Activated naive CD8-positive, alpha-beta T cell treated with anti-CD3 and anti-CD28 coated beads for 36 hours (primary cell): ENCODE measurements around the gene CACNG7. TPM values are rescaled to one million over a fixed set of nuclear protein-coding genes. Genes with fewer than 3 reads are reported as not detected.

Experiments used
- DNase-seq: peaks from one replicate; pipeline ENCODE4 v3.0.0; 2021
- H3K27ac Mint-ChIP-seq: one replicate; pipeline ENCODE4 v1.8.0; 2022; ENCODE audit warnings: mild to moderate bottlenecking, moderate library complexity, mixed read lengths
- H3K27me3 Mint-ChIP-seq: one replicate; pipeline ENCODE4 v1.8.0; 2022; ENCODE audit warnings: mild to moderate bottlenecking, mixed read lengths
- H3K36me3 Mint-ChIP-seq: one replicate; pipeline ENCODE4 v1.8.0; 2021; ENCODE audit warnings: mild to moderate bottlenecking, mixed read lengths
- H3K4me1 Mint-ChIP-seq: one replicate; pipeline ENCODE4 v1.8.0; 2021; ENCODE audit warnings: mixed read lengths
- H3K4me3 Mint-ChIP-seq: one replicate; pipeline ENCODE4 v1.8.0; 2022; ENCODE audit warnings: mild to moderate bottlenecking, moderate library complexity, mixed read lengths
- H3K9me3 Mint-ChIP-seq: one replicate; pipeline ENCODE4 v1.8.0; 2022; ENCODE audit warnings: mixed read lengths
- total RNA-seq, 2 experiments: library from RNA; stranded (reverse); gene quantifications; one replicate each; pipeline ENCODE4 v1.2.3, GENCODE V29; 2021

CACNG7 gene
- total RNA-seq, 2 experiments from 2014 or later = not detected

DNA sequence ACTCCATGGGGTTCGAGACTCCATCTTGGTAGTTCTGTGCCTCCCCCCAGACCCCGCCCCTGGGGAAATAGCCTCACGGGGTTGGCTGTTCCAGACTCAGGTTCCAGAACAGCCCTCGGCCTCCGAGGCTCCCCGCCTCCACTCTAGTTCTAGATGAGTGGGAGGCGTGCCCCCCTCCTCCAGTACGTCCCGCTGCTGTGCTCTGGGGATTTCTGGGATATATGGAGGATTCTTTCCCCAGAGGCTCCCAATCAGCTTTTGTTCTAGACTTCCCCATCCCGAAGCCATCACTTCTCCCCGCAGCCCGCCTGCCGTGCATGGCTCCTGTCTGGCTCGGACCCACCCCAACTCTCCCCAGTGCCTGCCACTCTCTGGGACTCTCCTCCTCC is 1.9 kb upstream of the CACNG7 start:
- Mint-ChIP-seq H3K4me3 (no peak overlapping the region), H3K27me3 (peaks cover 90% of the 10 kb centered on the region), H3K4me1 (peaks cover 16% of the 10 kb centered on the region), H3K36me3 (no peaks in the 10 kb centered on the region), H3K9me3 (no peaks in the 10 kb centered on the region), H3K27ac (no peak overlapping the region)
- DNase-seq = no peak

GRCh38 chr19:53907690-53908089 is 1.4 kb upstream of the CACNG7 start:
- peaks cover 90% of the 10 kb centered on the region for H3K27me3 Mint-ChIP-seq
- H3K36me3 Mint-ChIP-seq = no peaks in the 10 kb centered on the region
- no peaks in the 10 kb centered on the region for H3K9me3 Mint-ChIP-seq
- peaks cover 16% of the 10 kb centered on the region for H3K4me1 Mint-ChIP-seq
- no peak overlapping the region for H3K27ac Mint-ChIP-seq
- no peak for DNase-seq
- H3K4me3 Mint-ChIP-seq = peak overlapping the region; percentile 9

- Mint-ChIP-seq H3K4me3 (no peak overlapping the region), H3K36me3 (no peaks in the 10 kb centered on the region), H3K27ac (no peak overlapping the region)
Observed at GRCh38 chr19:53908106-53908934, 758 bp upstream of the CACNG7 start.

DNA sequence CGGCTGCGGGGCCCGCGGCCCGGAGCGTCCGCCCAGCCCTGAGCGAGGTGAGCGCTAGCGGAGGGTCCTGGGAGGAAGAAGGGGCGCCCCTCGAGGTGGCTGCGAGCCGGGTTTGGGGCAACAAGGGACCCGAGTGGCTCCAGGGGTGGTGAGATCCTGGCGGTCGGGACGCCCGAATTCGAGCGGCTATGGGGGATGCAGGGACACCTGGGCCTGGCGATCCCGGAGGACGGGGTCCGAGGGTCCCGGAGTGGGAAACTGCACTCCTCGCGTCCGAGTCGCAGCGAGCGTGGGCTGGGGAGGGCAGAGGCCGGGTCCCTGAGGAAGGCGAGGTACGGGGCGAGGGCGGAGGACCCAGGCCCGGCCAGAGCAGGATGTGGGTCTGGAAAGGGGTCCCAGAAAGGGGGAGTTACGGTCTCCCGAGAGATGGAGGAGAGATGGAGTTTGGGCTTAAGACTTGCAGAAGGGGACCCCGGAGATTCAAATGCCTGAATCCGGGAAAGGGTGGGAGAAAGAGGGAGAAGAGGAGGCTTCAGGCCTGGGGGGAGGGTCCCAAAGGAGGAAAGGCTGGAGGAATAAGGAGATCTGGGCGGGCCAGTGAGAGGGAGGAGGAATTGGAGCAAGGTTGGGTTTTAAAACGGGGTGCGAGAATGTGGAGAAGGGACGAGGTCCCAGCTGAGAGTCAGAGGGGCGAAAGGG is 542 bp downstream of the CACNG7 start:
- DNase-seq = no peak
- Mint-ChIP-seq H3K27me3 (peaks cover 92% of the 10 kb centered on the region), H3K27ac (no peak overlapping the region), H3K36me3 (no peaks in the 10 kb centered on the region), H3K4me3 (no peak overlapping the region), H3K9me3 (no peaks in the 10 kb centered on the region), H3K4me1 (peaks cover 16% of the 10 kb centered on the region)

More at GRCh38 chr19:53908106-53908934, 758 bp upstream of the CACNG7 start:
- Mint-ChIP-seq H3K9me3 (no peaks in the 10 kb centered on the region), H3K4me1 (peaks cover 16% of the 10 kb centered on the region), H3K27me3 (peaks cover 90% of the 10 kb centered on the region)
- DNase-seq = peak; percentile 67

DNA sequence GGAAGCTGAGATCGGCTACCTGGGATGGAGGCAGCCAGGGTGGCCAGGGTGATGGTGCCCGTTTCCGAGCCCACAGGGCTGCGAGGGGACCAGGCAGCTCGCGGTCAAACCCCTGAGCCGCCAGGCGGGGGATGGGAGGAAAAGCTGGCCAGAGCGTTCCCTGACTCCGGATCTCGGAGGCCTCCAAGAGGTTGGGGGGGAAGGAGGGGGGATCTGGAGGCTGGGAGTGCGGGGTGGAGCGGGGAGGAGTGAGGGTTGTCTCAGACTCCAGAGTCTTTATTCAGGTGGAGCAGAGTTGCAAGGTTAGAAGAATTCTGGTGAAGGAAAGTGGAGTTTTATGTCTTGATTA is 1.1 kb downstream of the CACNG7 start:
- H3K27ac Mint-ChIP-seq = no peak overlapping the region
- peaks cover 16% of the 10 kb centered on the region for H3K4me1 Mint-ChIP-seq
- no peaks in the 10 kb centered on the region for H3K9me3 Mint-ChIP-seq
- no peak for DNase-seq
- H3K36me3 Mint-ChIP-seq = no peaks in the 10 kb centered on the region
- peaks cover 92% of the 10 kb centered on the region for H3K27me3 Mint-ChIP-seq
- H3K4me3 Mint-ChIP-seq = no peak overlapping the region

- Mint-ChIP-seq H3K27me3 (peaks cover 81% of the 10 kb centered on the region), H3K4me3 (no peak overlapping the region), H3K4me1 (peaks cover 9% of the 10 kb centered on the region), H3K36me3 (no peaks in the 10 kb centered on the region), H3K27ac (no peak overlapping the region), H3K9me3 (no peaks in the 10 kb centered on the region)
- no peak for DNase-seq
Observed at GRCh38 chr19:53912653-53913052, 3.6 kb downstream of the CACNG7 start.

DNA sequence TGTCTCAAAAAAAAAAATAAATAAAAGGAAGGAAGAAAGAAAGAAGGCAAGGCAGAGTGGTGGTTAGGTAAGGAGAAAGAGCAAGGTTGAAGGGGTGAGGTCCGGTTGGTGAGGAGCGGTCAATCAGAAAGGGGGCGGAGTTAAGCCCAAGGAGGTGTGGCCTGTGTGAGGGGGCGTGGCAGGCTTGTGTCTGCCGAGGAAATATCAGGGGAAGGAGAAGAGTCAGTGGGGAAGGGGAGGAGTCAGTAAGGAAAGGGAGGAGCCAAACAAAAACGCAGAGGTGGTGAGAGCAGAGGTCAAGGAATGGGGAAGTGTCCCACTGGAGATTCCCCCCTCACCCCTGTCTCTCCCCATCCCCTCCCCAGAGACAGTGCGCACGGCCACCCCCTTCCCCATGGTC is 5.9 kb downstream of the CACNG7 start:
- Mint-ChIP-seq H3K27me3 (peaks cover 64% of the 10 kb centered on the region), H3K27ac (no peak overlapping the region), H3K4me3 (no peak overlapping the region), H3K9me3 (no peaks in the 10 kb centered on the region), H3K36me3 (no peaks in the 10 kb centered on the region), H3K4me1 (no peaks in the 10 kb centered on the region)
- DNase-seq = no peak

GRCh38 chr19:53916004-53916403 is 6.9 kb downstream of the CACNG7 start:
- no peak for DNase-seq
- H3K27ac Mint-ChIP-seq = no peak overlapping the region
- no peaks in the 10 kb centered on the region for H3K36me3 Mint-ChIP-seq
- H3K27me3 Mint-ChIP-seq = peaks cover 54% of the 10 kb centered on the region
- no peaks in the 10 kb centered on the region for H3K4me1 Mint-ChIP-seq
- no peak overlapping the region for H3K4me3 Mint-ChIP-seq
- H3K9me3 Mint-ChIP-seq = no peaks in the 10 kb centered on the region

DNA sequence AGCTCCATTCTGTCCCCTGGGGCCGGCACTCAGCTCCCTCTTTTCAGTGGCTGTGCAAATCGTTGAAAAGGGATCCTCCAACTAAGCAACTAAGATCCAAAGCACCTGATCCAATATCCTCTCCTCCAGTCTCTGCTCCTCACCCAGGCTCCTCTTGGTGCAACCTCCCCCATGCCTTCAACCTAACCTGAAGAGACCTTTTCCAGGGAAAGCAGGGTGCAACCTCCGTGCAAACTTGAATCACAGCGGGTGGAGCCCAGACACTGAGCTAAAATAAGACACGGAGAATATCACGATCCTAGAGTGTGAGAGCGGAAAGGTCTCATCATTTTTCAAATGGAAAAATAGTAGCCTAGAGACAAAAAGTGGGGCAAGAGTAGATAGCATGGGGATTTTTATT is 8.3 kb downstream of the CACNG7 start:
- H3K27me3 Mint-ChIP-seq = peaks cover 40% of the 10 kb centered on the region
- no peaks in the 10 kb centered on the region for H3K36me3 Mint-ChIP-seq
- no peaks in the 10 kb centered on the region for H3K9me3 Mint-ChIP-seq
- no peaks in the 10 kb centered on the region for H3K4me1 Mint-ChIP-seq
- H3K27ac Mint-ChIP-seq = no peak overlapping the region
- no peak for DNase-seq
- H3K4me3 Mint-ChIP-seq = no peak overlapping the region

- no peaks in the 10 kb centered on the region for H3K36me3 Mint-ChIP-seq
- DNase-seq = no peak
- peaks cover 5% of the 10 kb centered on the region for H3K9me3 Mint-ChIP-seq
- H3K4me3 Mint-ChIP-seq = no peak overlapping the region
- H3K4me1 Mint-ChIP-seq = no peaks in the 10 kb centered on the region
- peaks cover 3% of the 10 kb centered on the region for H3K27me3 Mint-ChIP-seq
- H3K27ac Mint-ChIP-seq = no peak overlapping the region
Observed at GRCh38 chr19:53927739-53928138, 18.7 kb downstream of the CACNG7 start.

DNA sequence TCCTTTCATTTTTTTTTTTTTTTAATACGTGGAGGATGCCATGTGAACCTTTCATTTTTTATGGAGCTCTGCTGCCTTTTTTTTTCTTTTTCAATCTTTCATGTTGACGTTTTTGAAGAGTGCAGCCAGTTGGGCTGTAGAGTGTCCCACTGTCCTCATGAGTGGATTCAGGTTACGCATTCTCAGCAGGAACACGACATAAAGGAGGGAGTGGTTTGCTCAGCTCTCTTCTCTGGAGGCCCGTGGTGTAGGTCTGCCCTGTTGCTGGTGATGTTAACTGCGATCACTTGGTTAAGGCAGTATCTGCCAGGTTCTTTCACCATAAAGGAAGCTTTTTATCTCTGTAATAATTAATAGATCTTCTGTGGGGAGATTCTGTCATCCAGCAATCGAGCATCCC is 27.0 kb downstream of the CACNG7 start:
- no peaks in the 10 kb centered on the region for H3K36me3 Mint-ChIP-seq
- peaks cover 23% of the 10 kb centered on the region for H3K27me3 Mint-ChIP-seq
- no peak overlapping the region for H3K27ac Mint-ChIP-seq
- no peaks in the 10 kb centered on the region for H3K4me1 Mint-ChIP-seq
- no peak for DNase-seq
- H3K4me3 Mint-ChIP-seq = no peak overlapping the region
- H3K9me3 Mint-ChIP-seq = no peaks in the 10 kb centered on the region

- Mint-ChIP-seq H3K27ac (no peak overlapping the region), H3K4me1 (no peaks in the 10 kb centered on the region), H3K36me3 (peaks cover 2% of the 10 kb centered on the region), H3K4me3 (no peak overlapping the region), H3K9me3 (no peaks in the 10 kb centered on the region), H3K27me3 (peaks cover 68% of the 10 kb centered on the region)
- peak; percentile 21 for DNase-seq
Observed at GRCh38 chr19:53942001-53942786, 33.1 kb downstream of the CACNG7 start.

DNA sequence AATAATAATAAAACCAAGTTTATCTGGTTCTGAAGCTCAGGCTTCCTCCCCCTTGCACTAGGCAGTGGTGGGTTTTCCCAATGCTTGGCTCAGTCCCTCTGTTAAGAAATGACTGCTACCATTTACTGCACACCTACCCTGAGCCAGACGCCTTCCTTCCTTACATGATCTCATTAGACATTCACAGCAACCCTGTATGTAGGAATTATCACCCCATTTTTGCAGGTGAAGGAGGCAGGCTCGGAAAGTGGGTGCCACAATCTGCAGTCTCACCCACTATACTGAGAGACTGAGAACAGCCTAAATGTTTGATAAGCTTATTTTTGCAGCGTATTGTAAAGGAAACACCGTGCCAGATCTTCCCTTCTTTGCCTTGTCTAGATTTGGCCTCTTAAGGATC is 35.3 kb downstream of the CACNG7 start:
- no peaks in the 10 kb centered on the region for H3K9me3 Mint-ChIP-seq
- H3K4me3 Mint-ChIP-seq = no peak overlapping the region
- H3K27ac Mint-ChIP-seq = no peak overlapping the region
- H3K4me1 Mint-ChIP-seq = no peaks in the 10 kb centered on the region
- peaks cover 67% of the 10 kb centered on the region for H3K27me3 Mint-ChIP-seq
- DNase-seq = no peak
- peaks cover 2% of the 10 kb centered on the region for H3K36me3 Mint-ChIP-seq

GRCh38 chr19:53944933-53945332 is 35.9 kb downstream of the CACNG7 start:
- Mint-ChIP-seq H3K36me3 (peaks cover 2% of the 10 kb centered on the region), H3K9me3 (no peaks in the 10 kb centered on the region), H3K27ac (no peak overlapping the region), H3K27me3 (peaks cover 72% of the 10 kb centered on the region), H3K4me1 (no peaks in the 10 kb centered on the region), H3K4me3 (no peak overlapping the region)
- DNase-seq = no peak

GRCh38 chr19:53945441-53945840 is 36.4 kb downstream of the CACNG7 start:
- Mint-ChIP-seq H3K9me3 (no peaks in the 10 kb centered on the region), H3K36me3 (peaks cover 2% of the 10 kb centered on the region), H3K27ac (no peak overlapping the region), H3K27me3 (peaks cover 71% of the 10 kb centered on the region), H3K4me3 (no peak overlapping the region), H3K4me1 (no peaks in the 10 kb centered on the region)
- DNase-seq = no peak
